Endothelial cell (in vitro differentiated cells): Measurements from ENCODE around the gene SAAL1. TPM values are rescaled to one million over a fixed set of nuclear protein-coding genes. Genes with fewer than 3 reads are reported as not detected.

Source experiments
- DNase-seq: peaks from one replicate; pipeline ENCODE4 v3.0.0; 2021; ENCODE audit warnings: low spot score
- H3K27ac Mint-ChIP-seq: one replicate; pipeline ENCODE4 v1.8.0; 2021; ENCODE audit warnings: mixed read lengths, inconsistent platforms; ENCODE audit not compliant: unreplicated experiment
- H3K27me3 Mint-ChIP-seq: one replicate; pipeline ENCODE4 v1.8.0; 2021; ENCODE audit warnings: mild to moderate bottlenecking, moderate library complexity, mixed read lengths, inconsistent platforms; ENCODE audit not compliant: unreplicated experiment
- H3K36me3 Mint-ChIP-seq: one replicate; pipeline ENCODE4 v1.8.0; 2021; ENCODE audit warnings: mild to moderate bottlenecking, low read depth, mixed read lengths, inconsistent platforms; ENCODE audit not compliant: unreplicated experiment
- H3K4me1 Mint-ChIP-seq: one replicate; pipeline ENCODE4 v1.8.0; 2021; ENCODE audit warnings: mild to moderate bottlenecking, mixed read lengths, inconsistent platforms; ENCODE audit not compliant: unreplicated experiment
- H3K4me3 Mint-ChIP-seq: one replicate; pipeline ENCODE4 v1.8.0; 2021; ENCODE audit warnings: mild to moderate bottlenecking, mixed read lengths, inconsistent platforms; ENCODE audit not compliant: unreplicated experiment
- H3K9me3 Mint-ChIP-seq: one replicate; pipeline ENCODE4 v1.8.0; 2021; ENCODE audit warnings: mixed read lengths, inconsistent platforms; ENCODE audit not compliant: unreplicated experiment
- total RNA-seq: library from RNA; stranded (reverse); fragmentation: NEBNext Ultra II Directional; extraction: Animal tissue kit (Norgen Biotek cat#: 25700); gene quantifications from one replicate; pipeline ENCODE4 v1.2.1, GENCODE V29; 2021; ENCODE audit not compliant: unreplicated experiment
- TF ChIP-seq, protein P1 (sequence below): fragments of 200-600 bp; sonication (generic); IDR thresholded peaks from one replicate; pipeline ENCODE4 v1.5.0; 2021; ENCODE audit warnings: antibody characterized with exemption; ENCODE audit not compliant: unreplicated experiment

Gene SAAL1
- total RNA-seq, 1 donor from 2014 or later = 25.1 TPM

DNA sequence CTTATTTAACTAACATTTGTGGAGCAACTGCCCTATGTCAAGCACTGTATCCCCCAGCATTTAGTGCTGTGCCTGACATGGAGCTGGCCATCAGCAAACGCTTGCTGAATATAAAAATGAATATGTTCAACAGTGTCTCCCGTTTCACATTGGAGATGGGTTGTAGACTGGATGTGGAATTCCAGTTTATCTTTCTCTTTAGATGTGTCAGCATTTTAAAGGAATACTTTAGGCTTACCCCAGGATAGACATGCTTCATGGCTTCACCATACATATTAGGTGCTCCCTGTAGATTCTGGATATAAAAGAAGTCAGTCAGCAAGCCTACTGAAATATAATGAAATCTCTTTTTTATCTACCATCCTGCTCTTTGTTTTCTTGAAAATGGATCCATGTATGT is 38.5 kb downstream of the SAAL1 start:
- TF ChIP-seq, protein P1, sequence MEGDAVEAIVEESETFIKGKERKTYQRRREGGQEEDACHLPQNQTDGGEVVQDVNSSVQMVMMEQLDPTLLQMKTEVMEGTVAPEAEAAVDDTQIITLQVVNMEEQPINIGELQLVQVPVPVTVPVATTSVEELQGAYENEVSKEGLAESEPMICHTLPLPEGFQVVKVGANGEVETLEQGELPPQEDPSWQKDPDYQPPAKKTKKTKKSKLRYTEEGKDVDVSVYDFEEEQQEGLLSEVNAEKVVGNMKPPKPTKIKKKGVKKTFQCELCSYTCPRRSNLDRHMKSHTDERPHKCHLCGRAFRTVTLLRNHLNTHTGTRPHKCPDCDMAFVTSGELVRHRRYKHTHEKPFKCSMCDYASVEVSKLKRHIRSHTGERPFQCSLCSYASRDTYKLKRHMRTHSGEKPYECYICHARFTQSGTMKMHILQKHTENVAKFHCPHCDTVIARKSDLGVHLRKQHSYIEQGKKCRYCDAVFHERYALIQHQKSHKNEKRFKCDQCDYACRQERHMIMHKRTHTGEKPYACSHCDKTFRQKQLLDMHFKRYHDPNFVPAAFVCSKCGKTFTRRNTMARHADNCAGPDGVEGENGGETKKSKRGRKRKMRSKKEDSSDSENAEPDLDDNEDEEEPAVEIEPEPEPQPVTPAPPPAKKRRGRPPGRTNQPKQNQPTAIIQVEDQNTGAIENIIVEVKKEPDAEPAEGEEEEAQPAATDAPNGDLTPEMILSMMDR = no peak
- no peaks in the 10 kb centered on the region for H3K36me3 Mint-ChIP-seq
- peaks cover 8% of the 10 kb centered on the region for H3K4me1 Mint-ChIP-seq
- H3K27ac Mint-ChIP-seq = no peak overlapping the region
- no peak overlapping the region for H3K4me3 Mint-ChIP-seq
- DNase-seq = no peak
- H3K9me3 Mint-ChIP-seq = no peaks in the 10 kb centered on the region
- no peaks in the 10 kb centered on the region for H3K27me3 Mint-ChIP-seq

DNA sequence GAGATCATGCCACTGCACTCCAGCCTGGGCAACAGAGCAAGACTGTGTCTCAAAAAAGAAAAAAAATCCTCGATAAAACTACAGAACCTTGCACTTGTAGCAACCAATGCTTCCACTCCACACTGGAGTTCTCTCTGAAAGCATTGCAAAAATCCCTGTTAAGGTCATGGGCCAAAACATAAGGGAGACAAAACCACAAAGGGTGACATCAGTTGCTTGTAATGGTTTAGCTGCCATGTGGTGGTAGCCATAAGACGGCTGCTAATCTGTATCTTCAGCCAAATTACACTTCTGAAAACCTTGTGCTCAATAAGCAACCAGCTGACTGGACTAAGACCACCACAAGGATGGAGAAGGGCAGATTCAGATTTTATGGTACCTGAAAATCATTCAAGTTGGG is 39.3 kb downstream of the SAAL1 start:
- Mint-ChIP-seq H3K27me3 (no peaks in the 10 kb centered on the region), H3K36me3 (no peaks in the 10 kb centered on the region), H3K9me3 (no peaks in the 10 kb centered on the region), H3K4me3 (no peak overlapping the region), H3K4me1 (peaks cover 8% of the 10 kb centered on the region), H3K27ac (no peak overlapping the region)
- no peak for DNase-seq
- TF ChIP-seq, protein P1 = no peak

DNA sequence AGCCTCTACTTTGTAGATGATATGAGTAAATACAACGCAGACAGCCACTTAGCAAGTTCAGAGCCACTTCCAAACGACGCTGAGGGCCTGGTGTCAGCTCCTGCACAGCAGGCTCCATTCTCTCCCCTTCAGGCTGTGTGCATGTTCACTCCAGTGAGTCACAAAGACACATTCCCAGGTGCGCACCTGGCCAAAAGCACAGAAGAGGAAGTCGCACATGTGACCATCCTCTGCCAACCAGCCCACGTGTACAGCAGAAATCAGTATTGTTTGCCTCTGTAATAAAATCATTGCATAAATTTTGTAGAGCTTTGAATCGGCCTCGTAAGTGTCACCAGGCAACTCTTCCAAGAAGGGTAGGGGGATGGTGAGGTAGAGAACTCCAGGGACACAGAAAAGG is 40.3 kb downstream of the SAAL1 start:
- Mint-ChIP-seq H3K27me3 (no peaks in the 10 kb centered on the region), H3K4me1 (peaks cover 2% of the 10 kb centered on the region), H3K4me3 (no peak overlapping the region), H3K27ac (no peak overlapping the region), H3K9me3 (no peaks in the 10 kb centered on the region), H3K36me3 (no peaks in the 10 kb centered on the region)
- no peak for DNase-seq
- TF ChIP-seq, protein P1 = no peak

DNA sequence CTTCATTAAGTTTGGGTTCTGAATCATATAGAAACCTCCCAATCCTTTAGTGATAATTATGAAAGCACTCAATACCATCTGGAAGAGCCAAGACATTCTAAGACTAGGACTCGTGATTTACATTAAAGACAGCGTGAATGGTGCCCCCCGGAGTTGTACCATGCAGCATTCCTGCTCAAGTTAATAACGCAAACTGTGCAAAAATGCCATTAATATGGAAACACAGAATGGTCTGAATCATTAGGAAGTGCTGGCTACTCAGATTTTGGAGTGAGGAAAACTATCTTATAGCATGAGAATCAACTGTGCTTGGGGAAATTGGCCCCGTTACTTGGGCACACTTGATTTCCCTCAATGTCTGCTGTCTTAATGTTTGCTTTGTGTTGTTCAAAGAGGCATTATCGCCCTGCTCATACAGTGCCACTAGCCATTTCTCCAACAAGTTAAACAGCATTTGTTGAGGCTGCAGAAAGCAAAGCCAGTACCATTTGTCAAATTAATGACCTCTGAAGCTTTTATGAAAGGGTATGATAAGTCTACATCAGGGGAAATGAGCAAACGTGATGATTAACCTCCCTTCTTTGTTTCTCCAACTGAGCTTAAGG is 41.3 kb downstream of the SAAL1 start:
- H3K27ac Mint-ChIP-seq = no peak overlapping the region
- no peaks in the 10 kb centered on the region for H3K9me3 Mint-ChIP-seq
- H3K27me3 Mint-ChIP-seq = no peaks in the 10 kb centered on the region
- DNase-seq = no peak
- TF ChIP-seq, protein P1 = no peak
- H3K4me3 Mint-ChIP-seq = no peak overlapping the region
- H3K36me3 Mint-ChIP-seq = no peaks in the 10 kb centered on the region
- H3K4me1 Mint-ChIP-seq = no peaks in the 10 kb centered on the region

DNA sequence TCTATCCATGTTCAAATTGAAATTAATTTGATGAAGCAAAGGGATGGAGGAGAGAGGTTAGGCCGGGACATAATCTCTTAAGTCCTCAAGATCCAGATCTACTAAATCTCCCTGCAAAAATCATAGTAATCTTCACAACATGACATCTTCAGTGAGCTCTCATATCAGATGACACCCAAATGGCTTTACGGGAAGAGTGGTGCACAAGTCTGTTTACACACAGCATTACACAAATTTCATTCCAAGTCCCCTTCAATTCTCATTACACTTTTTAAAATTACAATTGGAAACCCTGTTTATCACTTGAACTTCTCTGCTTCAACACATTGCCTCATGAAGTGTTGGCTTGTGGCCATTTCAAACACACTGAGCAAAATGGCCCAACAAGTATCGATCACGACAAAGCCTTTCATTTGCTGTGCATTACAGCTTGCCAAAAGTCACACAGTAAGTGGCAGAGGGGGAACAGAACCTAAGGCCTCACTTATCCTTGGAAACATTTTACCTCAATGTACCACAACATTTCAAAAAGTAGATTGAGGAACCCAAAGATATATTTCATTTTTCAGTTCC is 41.9 kb downstream of the SAAL1 start:
- DNase-seq = no peak
- Mint-ChIP-seq H3K27ac (no peak overlapping the region), H3K36me3 (no peaks in the 10 kb centered on the region), H3K4me1 (no peaks in the 10 kb centered on the region), H3K4me3 (no peak overlapping the region), H3K27me3 (no peaks in the 10 kb centered on the region), H3K9me3 (no peaks in the 10 kb centered on the region)
- TF ChIP-seq, protein P1 = no peak
